H1 (cell line): ENCODE data around the gene CACNA1G. TPM values are rescaled to one million over a fixed set of nuclear protein-coding genes. Genes with fewer than 3 reads are reported as not detected.

ENCODE experiments used
- CTCF ChIA-PET: fragments of 300-600 bp; sonication (Branson Sonifier 250); formaldehyde crosslinking; loops from one replicate; lab custom pipeline; 2021; ENCODE audit not compliant: partially characterized antibody; lab: Charles Lee
- POLR2A ChIA-PET: fragments of 300-600 bp; sonication (Branson Sonifier 250); formaldehyde crosslinking; loops from one replicate; lab custom pipeline; 2021; ENCODE audit warnings: inconsistent platforms; ENCODE audit not compliant: partially characterized antibody; lab: Charles Lee
- DNase-seq, 2 experiments: peaks; one replicate each; pipeline versions ENCODE4 v3.0.0 to v3.0.0-alpha.2; 2010 to 2022; ENCODE audit warnings: low spot score in 2 of 2, low read depth in 1 of 2, mixed read lengths in 1 of 2
- FAIRE-seq: peaks from 2 replicates; lab custom pipeline; 2011; peaks lifted over from hg19 to GRCh38; lab: Jason Lieb, UNC
- H2AFZ ChIP-seq: 2 replicates; pipeline ENCODE4 v1.8.1; 2012; ENCODE audit warnings: low read length, inconsistent platforms
- H2AK5ac ChIP-seq: 2 replicates; pipeline ENCODE4 v1.6.1; 2013; ENCODE audit warnings: low read depth, low read length
- H2BK120ac ChIP-seq: replicated peaks from 2 replicates; pipeline ENCODE3; 2013; ENCODE audit warnings: low read depth, low read length, inconsistent platforms
- H2BK12ac ChIP-seq: 2 replicates; pipeline ENCODE4 v1.6.1; 2013; ENCODE audit warnings: low read depth, low read length
- H2BK15ac ChIP-seq: 2 replicates; pipeline ENCODE4 v1.6.1; 2013; ENCODE audit warnings: low read length
- H2BK20ac ChIP-seq: 2 replicates; pipeline ENCODE4 v1.6.1; 2013; ENCODE audit warnings: low read length
- H2BK5ac ChIP-seq: 2 replicates; pipeline ENCODE4 v1.6.1; 2013; ENCODE audit warnings: low read depth, low read length
- H3K14ac ChIP-seq: 2 replicates; pipeline ENCODE4 v1.6.1; 2013; ENCODE audit warnings: inconsistent platforms; ENCODE audit not compliant: insufficient read length
- H3K18ac ChIP-seq: 2 replicates; pipeline ENCODE4 v1.6.1; 2013; ENCODE audit warnings: low read length; ENCODE audit errors: extremely low read depth
- H3K23ac ChIP-seq: 2 replicates; pipeline ENCODE4 v1.6.1; 2013; ENCODE audit warnings: inconsistent platforms; ENCODE audit not compliant: insufficient read length
- H3K23me2 ChIP-seq: 2 replicates; pipeline ENCODE4 v1.6.1; 2013; ENCODE audit warnings: low read depth, low read length
- H3K27ac ChIP-seq: 2 replicates; pipeline ENCODE4 v1.6.1; 2011; ENCODE audit warnings: low read depth, low read length, inconsistent platforms
- H3K27me3 ChIP-seq, 4 experiments: replicated peaks in 1 of 4; 1 replicate in 1 of 4; 2 replicates in 3 of 4; pipeline versions ENCODE4 v1.6.1 to v1.8.1; 2011 to 2013; ENCODE audit warnings: low read length in 3 of 4, mild to moderate bottlenecking in 3 of 4, inconsistent platforms in 2 of 4, mixed read lengths in 2 of 4, moderate library complexity in 1 of 4; ENCODE audit not compliant: control insufficient read depth in 3 of 4, insufficient read depth in 3 of 4; ENCODE audit errors: extremely low read depth in 1 of 4
- H3K36me3 ChIP-seq, 4 experiments: 2 replicates each; pipeline versions ENCODE4 v1.6.1 to v1.8.1; 2011 to 2013; ENCODE audit warnings: mild to moderate bottlenecking in 4 of 4, low read length in 3 of 4, moderate library complexity in 2 of 4, control low read depth in 1 of 4, inconsistent platforms in 1 of 4; ENCODE audit not compliant: insufficient read depth in 4 of 4, control insufficient read depth in 2 of 4
- H3K4ac ChIP-seq: replicated peaks from 2 replicates; pipeline ENCODE3; 2013; ENCODE audit warnings: low read length, low read depth, mixed read lengths, inconsistent platforms; ENCODE audit not compliant: insufficient read length
- H3K4me1 ChIP-seq, 4 experiments: replicated peaks in 1 of 4; 1 replicate in 1 of 4; 2 replicates in 3 of 4; pipeline versions ENCODE4 v1.6.1 to v1.8.1; 2011 to 2013; ENCODE audit warnings: low read length in 3 of 4, inconsistent platforms in 2 of 4, mixed read lengths in 1 of 4; ENCODE audit not compliant: insufficient read depth in 4 of 4, control insufficient read depth in 3 of 4
- H3K4me2 ChIP-seq, 2 experiments: 2 replicates each; pipeline versions ENCODE4 v1.6.1 to v1.8.1; 2011 to 2013; ENCODE audit warnings: low read depth in 2 of 2, low read length in 2 of 2, control low read depth in 1 of 2, inconsistent platforms in 1 of 2, mild to moderate bottlenecking in 1 of 2; ENCODE audit not compliant: insufficient read depth in 1 of 2
- H3K4me3 ChIP-seq, 4 experiments: fragments of 200-600, 300-600 bp in 1 of 4; sonication (generic), shearing (Covaris generic), sonication (Bioruptor Twin) in 1 of 4; 2 replicates each; pipeline versions ENCODE4 v1.5.1 to v1.8.1; 2011 to 2016; ENCODE audit warnings: low read length in 4 of 4, low read depth in 3 of 4, control low read depth in 2 of 4, inconsistent platforms in 2 of 4, mild to moderate bottlenecking in 2 of 4, mixed read lengths in 1 of 4, moderate library complexity in 1 of 4; ENCODE audit not compliant: insufficient read depth in 2 of 4; ENCODE audit errors: extremely low read depth in 1 of 4
- H3K56ac ChIP-seq: replicated peaks from 2 replicates; pipeline ENCODE3; 2013; ENCODE audit warnings: low read depth, mild to moderate bottlenecking, mixed read lengths, low read length, inconsistent platforms; ENCODE audit not compliant: insufficient read length
- H3K79me1 ChIP-seq: 2 replicates; pipeline ENCODE4 v1.6.1; 2013; ENCODE audit warnings: low read depth, low read length, control low read depth
- H3K79me2 ChIP-seq, 2 experiments: 2 replicates each; pipeline versions ENCODE4 v1.6.1 to v1.8.1; 2012 to 2013; ENCODE audit warnings: low read length in 2 of 2, mild to moderate bottlenecking in 2 of 2, inconsistent platforms in 1 of 2; ENCODE audit not compliant: insufficient read depth in 2 of 2, control insufficient read depth in 1 of 2
- H3K9ac ChIP-seq, 4 experiments: replicated peaks in 1 of 4; 1 replicate in 1 of 4; 2 replicates in 3 of 4; pipeline versions ENCODE4 v1.6.1 to v1.8.1; 2011 to 2013; ENCODE audit warnings: low read depth in 3 of 4, low read length in 3 of 4, control low read depth in 2 of 4, mild to moderate bottlenecking in 2 of 4, moderate library complexity in 2 of 4, inconsistent platforms in 1 of 4; ENCODE audit errors: extremely low read depth in 1 of 4
- H3K9me3 ChIP-seq, 2 experiments: 2 replicates each; pipeline versions ENCODE4 v1.6.1 to v1.8.1; 2012 to 2013; ENCODE audit warnings: mild to moderate bottlenecking in 2 of 2, moderate library complexity in 2 of 2, control low read depth in 1 of 2, inconsistent platforms in 1 of 2, low read depth in 1 of 2, low read length in 1 of 2, mixed read lengths in 1 of 2; ENCODE audit not compliant: insufficient read depth in 2 of 2
- H4K20me1 ChIP-seq, 2 experiments: replicated peaks in 1 of 2; 2 replicates each; pipeline versions ENCODE3 to v1.8.1; 2011 to 2013; ENCODE audit warnings: inconsistent platforms in 2 of 2, low read length in 2 of 2, mild to moderate bottlenecking in 1 of 2; ENCODE audit not compliant: insufficient read depth in 2 of 2, control insufficient read depth in 1 of 2
- H4K5ac ChIP-seq: 2 replicates; pipeline ENCODE4 v1.6.1; 2013; ENCODE audit warnings: low read length, low read depth, mixed read lengths, inconsistent platforms; ENCODE audit not compliant: insufficient read length
- H4K8ac ChIP-seq: 2 replicates; pipeline ENCODE4 v1.8.0; 2013; ENCODE audit warnings: mild to moderate bottlenecking, moderate library complexity, low read length, inconsistent platforms; ENCODE audit not compliant: insufficient read depth; ENCODE audit errors: extremely low read depth
- H4K91ac ChIP-seq: replicated peaks from 2 replicates; pipeline ENCODE3; 2013; ENCODE audit warnings: low read length, mixed read lengths, inconsistent platforms; ENCODE audit not compliant: insufficient read length
- BACH1 ChIP-seq: IDR thresholded peaks from 2 replicates; pipeline ENCODE4 v1.6.1; 2012; ENCODE audit warnings: low read length, improper control_type of control experiment
- GABPA ChIP-seq: IDR thresholded peaks from 2 replicates; pipeline ENCODE4 v1.6.1; 2011; ENCODE audit warnings: mild to moderate bottlenecking, low read length, moderate library complexity, borderline replicate concordance; ENCODE audit not compliant: insufficient read depth
- RAD21 ChIP-seq, 2 experiments: IDR thresholded peaks in 1 of 2; conservative IDR thresholded peaks in 1 of 2; 2 replicates each; pipeline ENCODE4 v1.6.1; 2011; ENCODE audit warnings: low read depth in 2 of 2, low read length in 2 of 2, improper control_type of control experiment in 1 of 2, inconsistent platforms in 1 of 2, mild to moderate bottlenecking in 1 of 2, moderate library complexity in 1 of 2
- RXRA ChIP-seq: IDR thresholded peaks from 2 replicates; pipeline ENCODE4 v1.6.1; 2011; ENCODE audit warnings: low read depth, mild to moderate bottlenecking, low read length, moderate library complexity; ENCODE audit not compliant: insufficient read depth
- TBP ChIP-seq: IDR thresholded peaks from 2 replicates; pipeline ENCODE4 v1.6.1; 2011; ENCODE audit warnings: low read depth, low read length, improper control_type of control experiment
- WGBS, 2 experiments: shearing (Covaris generic) in 1 of 2; methylation state at CpG; one replicate each; pipeline versions ENCODE4 v1.1.6 to v1.1.7; 2013 to 2015; ENCODE audit warnings: low lambda C conversion rate in 2 of 2, mixed read lengths in 2 of 2, inconsistent platforms in 1 of 2, low coverage in 1 of 2, missing lambda C conversion rate in 1 of 2; ENCODE audit not compliant: insufficient replicate concordance in 2 of 2, insufficient coverage in 1 of 2, insufficient read length in 1 of 2; ENCODE audit errors: extremely low coverage in 1 of 2, missing lambda C conversion rate in 1 of 2; 5-methylcytosine and 5-hydroxymethylcytosine counted together
- polyA plus RNA-seq, 7 experiments: library from polyadenylated mRNA; depleted of rRNA in 3 of 7; stranded (reverse) in 5 of 7; unstranded in 2 of 7; fragments of >200 nt in 5 of 7; fragments of 200-250 nt in 2 of 7; gene quantifications; 1 replicate in 5 of 7; 2 replicates in 1 of 7; 4 replicates in 1 of 7; pipeline versions ENCODE4 v1.2.1 to v1.2.3, GENCODE V29; 2011 to 2013; ENCODE audit warnings: missing spikeins in 2 of 7, mixed read lengths in 2 of 7
- total RNA-seq: library from RNA; stranded (reverse); fragmentation: NEBNext Ultra II Directional; extraction: Animal tissue kit (Norgen Biotek cat#: 25700); gene quantifications from 2 replicates; pipeline ENCODE4 v1.2.1, GENCODE V29; 2021
- TF ChIP-seq, protein P1 (sequence below): IDR thresholded peaks from 2 replicates; pipeline ENCODE4 v1.6.1; 2012; ENCODE audit warnings: inconsistent platforms
- TF ChIP-seq, protein P2 (sequence below): IDR thresholded peaks from 2 replicates; pipeline ENCODE4 v1.6.1; 2011; ENCODE audit warnings: low read depth, mild to moderate bottlenecking, low read length; ENCODE audit not compliant: insufficient read depth
- TF ChIP-seq, protein P3 (sequence below), 3 experiments: IDR thresholded peaks; 1 replicate in 2 of 3; 2 replicates in 1 of 3; pipeline versions ENCODE4 v1.5.1 to v1.6.1; 2011; ENCODE audit warnings: low read length in 3 of 3, mild to moderate bottlenecking in 3 of 3, inconsistent platforms in 2 of 3, low read depth in 1 of 3, moderate library complexity in 1 of 3; ENCODE audit not compliant: insufficient read depth in 1 of 3; ENCODE audit errors: control extremely low read depth in 1 of 3

The CACNA1G gene
- total and polyA plus RNA-seq, 2 of the 8 experiments (the other 6 are each of a cell fraction or from before 2014, with no cell fraction given): 2.9 to 4.9 TPM

DNA sequence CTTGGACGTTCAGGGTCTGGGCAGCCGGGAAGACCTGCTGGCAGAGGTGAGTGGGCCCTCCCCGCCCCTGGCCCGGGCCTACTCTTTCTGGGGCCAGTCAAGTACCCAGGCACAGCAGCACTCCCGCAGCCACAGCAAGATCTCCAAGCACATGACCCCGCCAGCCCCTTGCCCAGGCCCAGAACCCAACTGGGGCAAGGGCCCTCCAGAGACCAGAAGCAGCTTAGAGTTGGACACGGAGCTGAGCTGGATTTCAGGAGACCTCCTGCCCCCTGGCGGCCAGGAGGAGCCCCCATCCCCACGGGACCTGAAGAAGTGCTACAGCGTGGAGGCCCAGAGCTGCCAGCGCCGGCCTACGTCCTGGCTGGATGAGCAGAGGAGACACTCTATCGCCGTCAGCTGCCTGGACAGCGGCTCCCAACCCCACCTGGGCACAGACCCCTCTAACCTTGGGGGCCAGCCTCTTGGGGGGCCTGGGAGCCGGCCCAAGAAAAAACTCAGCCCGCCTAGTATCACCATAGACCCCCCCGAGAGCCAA lies 65.6 kb downstream of the CACNA1G start:
- Histone ChIP-seq H2BK5ac (no peak overlapping the region), H2BK120ac (no peak overlapping the region), H2AK5ac (no peak overlapping the region), H3K23me2 (no peaks in the 10 kb centered on the region; the same call in 1 of the 2 replicates), H3K9me3 (no peaks in the 10 kb centered on the region), H3K27me3 (peaks cover 0 to 2% (median 0%) of the 10 kb centered on the region in 4 experiments; a peak in 3 of 7 replicates), H3K18ac (no peak overlapping the region), H4K20me1 (no peaks in the 10 kb centered on the region), H3K4me3 (no peak overlapping the region), H3K4me1 (peaks cover 0 to 39% (median 18%) of the 10 kb centered on the region in 4 experiments; a peak in 6 of 7 replicates), H3K4ac (no peak overlapping the region), H3K36me3 (no peaks in the 10 kb centered on the region), H2BK20ac (no peak overlapping the region), H4K5ac (no peak overlapping the region), H2BK12ac (peak overlapping the region; percentile 87; the same call in 1 of the 2 replicates), H3K9ac (no peak overlapping the region), H3K27ac (no peak overlapping the region), H3K56ac (no peak overlapping the region), H2AFZ (no peak overlapping the region), H3K23ac (no peak overlapping the region), H3K79me2 (no peaks in the 10 kb centered on the region), H4K8ac (no peak overlapping the region), H3K4me2 (no peak overlapping the region), H2BK15ac (no peak overlapping the region), H3K14ac (no peak overlapping the region), H4K91ac (no peak overlapping the region), H3K79me1 (no peaks in the 10 kb centered on the region)
- no peak for FAIRE-seq
- CTCF ChIA-PET: interaction anchor here (0.7 to 17.1 kb wide), 35 partner anchors 10 to 229 kb away, joined by 3 to 404 read pairs (median 6); partner anchors contain the start of genes ABCC3, CACNA1G, EPN3 and LRRC59
- 44% methylated on average over 18 of the region's 19 CpGs; no CpG with 5 or more reads in 1 of the 2 experiments for WGBS, 2 experiments
- POLR2A ChIA-PET: interaction anchor here (1.7 to 2.1 kb wide), 2 partner anchors 79 to 83 kb away, joined by 4 to 10 read pairs; partner anchors contain the start of gene SPATA20
- peak; percentile 73 to 87 for DNase-seq
- TF ChIP-seq GABPA (peak; percentile 80; the same call in 1 of the 2 replicates), RXRA (no peak), BACH1 (peak; percentile 35; the same call in 1 of the 2 replicates), RAD21 (IDR thresholded peaks at IDR 0.05 in 1 of 2, conservative IDR thresholded peaks at IDR 0.05 in 1 of 2; ENCODE audit: low read depth in 2 of 2, low read length in 2 of 2) (peak; percentile 86 to 92), TBP (peak; percentile 43; the same call in 1 of the 2 replicates)
- TF ChIP-seq, protein P1, sequence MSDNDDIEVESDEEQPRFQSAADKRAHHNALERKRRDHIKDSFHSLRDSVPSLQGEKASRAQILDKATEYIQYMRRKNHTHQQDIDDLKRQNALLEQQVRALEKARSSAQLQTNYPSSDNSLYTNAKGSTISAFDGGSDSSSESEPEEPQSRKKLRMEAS: peak; percentile 60
- TF ChIP-seq, protein P2, sequence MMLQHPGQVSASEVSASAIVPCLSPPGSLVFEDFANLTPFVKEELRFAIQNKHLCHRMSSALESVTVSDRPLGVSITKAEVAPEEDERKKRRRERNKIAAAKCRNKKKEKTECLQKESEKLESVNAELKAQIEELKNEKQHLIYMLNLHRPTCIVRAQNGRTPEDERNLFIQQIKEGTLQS: 0 out of 2 replicates have a peak, but pooled peaks have one; percentile 17
- TF ChIP-seq, protein P3, sequence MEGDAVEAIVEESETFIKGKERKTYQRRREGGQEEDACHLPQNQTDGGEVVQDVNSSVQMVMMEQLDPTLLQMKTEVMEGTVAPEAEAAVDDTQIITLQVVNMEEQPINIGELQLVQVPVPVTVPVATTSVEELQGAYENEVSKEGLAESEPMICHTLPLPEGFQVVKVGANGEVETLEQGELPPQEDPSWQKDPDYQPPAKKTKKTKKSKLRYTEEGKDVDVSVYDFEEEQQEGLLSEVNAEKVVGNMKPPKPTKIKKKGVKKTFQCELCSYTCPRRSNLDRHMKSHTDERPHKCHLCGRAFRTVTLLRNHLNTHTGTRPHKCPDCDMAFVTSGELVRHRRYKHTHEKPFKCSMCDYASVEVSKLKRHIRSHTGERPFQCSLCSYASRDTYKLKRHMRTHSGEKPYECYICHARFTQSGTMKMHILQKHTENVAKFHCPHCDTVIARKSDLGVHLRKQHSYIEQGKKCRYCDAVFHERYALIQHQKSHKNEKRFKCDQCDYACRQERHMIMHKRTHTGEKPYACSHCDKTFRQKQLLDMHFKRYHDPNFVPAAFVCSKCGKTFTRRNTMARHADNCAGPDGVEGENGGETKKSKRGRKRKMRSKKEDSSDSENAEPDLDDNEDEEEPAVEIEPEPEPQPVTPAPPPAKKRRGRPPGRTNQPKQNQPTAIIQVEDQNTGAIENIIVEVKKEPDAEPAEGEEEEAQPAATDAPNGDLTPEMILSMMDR (IDR thresholded peaks at IDR 0.05; ENCODE audit: control extremely low read depth in 1 of 3, insufficient read depth in 1 of 3, low read depth in 1 of 3, low read length in 3 of 3): peak; percentile 92 to 97 (median 92)
